ENCODE results near the gene COL18A1.

Gene COL18A1

GRCh38 chr21:45457161-45457831 lies 52.3 kb downstream of the COL18A1 start:
- DNase-seq: no peak

DNA sequence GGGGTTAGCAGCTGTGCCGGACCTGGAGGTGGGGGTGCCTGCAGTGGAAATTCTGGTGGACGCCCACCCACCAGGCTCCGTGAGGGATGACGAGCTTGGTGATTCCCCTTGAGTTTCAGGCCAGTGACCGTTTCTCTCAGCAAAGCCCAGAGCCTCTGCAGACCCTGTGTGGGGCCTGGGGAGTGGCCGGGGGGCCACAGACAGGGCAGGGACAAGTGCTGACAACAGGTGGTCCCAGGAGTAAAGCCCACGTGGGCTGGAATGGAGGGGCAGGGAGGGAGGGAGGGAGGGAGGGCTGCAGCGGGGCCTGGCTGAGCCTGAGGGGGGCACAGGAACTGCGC lies 52.8 kb downstream of the COL18A1 start:
- no peak for DNase-seq

- no peak for DNase-seq
Observed at GRCh38 chr21:45458281-45459170, 53.6 kb downstream of the COL18A1 start.

DNA sequence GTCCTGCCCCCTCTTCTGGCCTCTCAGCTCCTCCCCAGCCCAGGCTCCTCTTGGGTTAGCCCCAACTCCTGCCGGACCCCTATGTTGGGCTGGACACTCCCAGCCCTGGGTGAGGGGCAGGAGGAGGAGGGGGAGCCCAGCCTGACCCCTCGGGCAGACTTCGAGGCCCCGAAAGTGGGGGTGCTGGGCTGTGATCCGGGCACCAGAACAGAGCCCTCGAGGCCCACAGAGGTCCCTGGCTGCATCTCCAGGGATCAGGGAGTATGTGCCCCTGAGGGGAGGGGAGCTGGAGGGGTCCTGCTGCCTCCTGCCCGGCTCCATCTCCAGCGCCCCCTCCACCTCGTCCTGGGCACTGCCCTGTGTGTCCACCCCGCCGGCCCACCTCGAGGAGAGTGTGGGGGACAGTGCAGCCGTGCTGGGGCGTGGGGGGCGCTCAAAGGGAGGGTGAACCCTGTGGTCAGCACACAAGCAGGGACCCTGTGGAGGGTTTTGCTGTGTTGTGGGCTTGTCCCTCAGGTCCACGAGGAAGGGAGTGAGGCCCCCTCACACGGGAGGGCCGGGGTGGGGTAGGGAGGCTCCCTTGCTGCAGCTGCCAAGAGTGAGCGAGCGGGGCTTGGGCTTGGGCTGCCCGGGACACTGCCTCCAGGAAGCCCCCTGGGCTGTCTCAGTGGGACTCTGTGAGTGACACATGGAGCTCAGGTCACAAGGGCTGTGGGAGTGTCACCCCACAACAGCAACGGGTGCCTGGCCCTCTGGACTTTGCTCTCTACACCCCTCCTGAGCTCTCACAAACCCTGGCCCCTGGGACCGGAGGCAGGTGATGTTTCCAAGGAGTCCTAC lies 54.4 kb downstream of the COL18A1 start:
- no peak for DNase-seq

- no peak for DNase-seq
Observed at GRCh38 chr21:45460011-45460565, 55.1 kb downstream of the COL18A1 start.

GRCh38 chr21:45460611-45461368 lies 55.8 kb downstream of the COL18A1 start:
- no peak for DNase-seq

DNA sequence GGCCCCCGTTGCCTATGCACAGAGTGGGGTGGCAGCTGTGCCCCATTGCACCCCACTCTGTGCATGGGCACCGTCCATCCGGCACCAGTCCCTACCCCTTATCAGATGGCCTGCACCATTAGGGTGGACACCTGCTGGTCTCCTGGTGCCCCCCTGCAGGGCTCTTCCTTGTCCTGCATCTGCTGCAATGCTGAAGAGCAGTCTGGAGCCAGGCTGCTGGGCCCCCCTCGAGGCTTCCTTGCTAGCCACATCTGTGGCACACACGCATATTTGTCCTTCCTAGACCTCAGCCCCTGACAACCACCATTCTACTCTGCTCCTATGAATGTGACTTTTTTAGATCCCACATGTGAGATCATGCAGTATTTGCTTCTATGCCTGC lies 56.4 kb downstream of the COL18A1 start:
- no peak for DNase-seq

DNA sequence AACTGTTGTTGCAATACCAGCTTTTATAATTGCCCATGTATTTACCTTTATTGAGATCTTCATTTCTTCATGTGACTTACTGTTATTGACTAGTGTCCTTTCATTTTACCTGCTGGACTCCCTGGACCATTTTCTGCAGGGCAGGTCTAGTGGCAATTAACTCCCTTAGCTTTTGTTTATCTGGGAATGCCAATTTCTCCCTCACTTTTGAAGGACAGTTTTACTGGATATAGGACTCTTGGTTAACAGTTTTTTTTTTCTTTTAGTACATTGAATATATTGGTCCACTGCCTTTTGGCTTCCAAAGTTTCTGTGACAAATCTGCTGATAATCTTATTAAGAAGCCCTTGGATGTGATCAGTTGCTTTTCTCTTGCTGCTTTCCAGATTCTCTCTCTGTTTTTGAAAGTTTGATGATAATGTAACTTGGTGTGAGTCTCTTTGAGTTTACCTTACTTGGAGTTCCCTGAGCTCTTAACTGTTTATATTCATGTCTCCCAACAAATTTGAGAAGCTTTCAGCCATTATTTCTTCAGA lies 56.9 kb downstream of the COL18A1 start:
- DNase-seq: no peak

DNA sequence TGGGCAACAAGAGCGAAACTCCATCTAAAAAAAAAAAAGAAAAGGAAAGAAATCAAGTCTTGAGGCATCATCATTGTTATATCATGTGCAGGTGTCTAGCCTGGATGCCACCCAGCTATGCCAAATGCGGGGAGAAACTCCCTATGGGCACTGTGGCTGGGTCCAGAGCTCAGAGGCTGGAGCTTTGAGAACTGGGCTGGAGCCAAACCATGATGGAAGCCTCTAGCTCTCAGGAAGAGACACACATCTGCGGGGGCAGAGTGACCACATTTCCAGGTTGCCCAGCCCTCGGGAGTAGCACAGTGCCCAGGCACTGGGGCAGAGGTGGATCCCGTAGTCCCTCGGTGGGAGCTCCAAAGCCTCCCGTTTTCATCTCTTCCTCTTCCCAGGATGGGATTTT lies 58.9 kb downstream of the COL18A1 start:
- no peak for DNase-seq

GRCh38 chr21:45464309-45464708 lies 59.3 kb downstream of the COL18A1 start:
- no peak for DNase-seq

GRCh38 chr21:45465105-45465504 lies 60.1 kb downstream of the COL18A1 start:
- no peak for DNase-seq

- DNase-seq: no peak
Observed at GRCh38 chr21:45465611-45466329, 60.8 kb downstream of the COL18A1 start.

DNA sequence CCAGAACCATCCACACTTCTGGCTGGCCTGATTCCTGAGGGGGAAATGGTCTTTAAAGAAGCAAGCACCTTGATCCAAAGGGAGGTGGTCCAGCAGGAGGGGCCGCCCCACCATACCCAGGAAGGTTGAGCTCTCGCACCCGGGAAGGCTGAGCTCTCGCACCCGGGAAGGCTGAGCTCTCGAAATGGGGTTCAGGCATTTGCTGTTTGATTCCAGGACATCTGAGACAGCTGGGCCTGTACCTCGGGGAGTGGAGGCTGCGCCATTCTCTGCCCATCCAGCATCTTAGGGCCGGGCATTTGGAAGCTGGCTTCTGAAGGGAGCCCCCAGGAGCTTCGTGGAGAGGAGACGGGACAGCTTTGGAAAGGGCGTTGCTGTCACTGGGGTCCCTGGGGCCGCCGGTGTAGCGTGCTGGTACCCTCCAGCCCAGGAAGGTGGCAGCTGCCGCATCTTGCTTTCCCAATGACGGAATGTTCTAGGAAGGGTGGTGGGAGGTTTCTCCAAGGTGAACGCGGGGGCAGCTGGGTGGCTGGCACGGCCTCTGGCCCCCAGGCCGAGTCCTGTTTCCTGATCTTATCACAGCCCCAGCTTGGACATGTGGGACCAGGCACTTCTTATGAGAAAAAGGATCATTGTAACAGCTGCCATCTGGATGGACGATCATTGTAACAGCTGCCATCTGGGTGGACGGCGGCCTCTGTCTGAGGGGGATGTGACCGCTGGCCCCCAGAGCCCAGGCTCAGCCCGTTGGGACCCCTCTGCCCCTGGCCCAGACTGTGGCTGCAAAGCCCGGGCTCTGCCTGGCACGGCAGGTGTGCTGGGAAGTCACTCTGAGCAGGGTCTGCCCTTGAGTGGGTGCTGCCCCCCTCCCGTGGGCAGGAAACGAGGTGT lies 61.6 kb downstream of the COL18A1 start:
- DNase-seq: no peak

- no peak for DNase-seq
Observed at GRCh38 chr21:45467221-45467779, 62.3 kb downstream of the COL18A1 start.

- DNase-seq: no peak
Observed at GRCh38 chr21:45468051-45468970, 63.3 kb downstream of the COL18A1 start.

- no peak for DNase-seq
Observed at GRCh38 chr21:45468971-45469272, 64.0 kb downstream of the COL18A1 start.

- DNase-seq: no peak
Observed at GRCh38 chr21:45469273-45470086, 64.5 kb downstream of the COL18A1 start.

DNA sequence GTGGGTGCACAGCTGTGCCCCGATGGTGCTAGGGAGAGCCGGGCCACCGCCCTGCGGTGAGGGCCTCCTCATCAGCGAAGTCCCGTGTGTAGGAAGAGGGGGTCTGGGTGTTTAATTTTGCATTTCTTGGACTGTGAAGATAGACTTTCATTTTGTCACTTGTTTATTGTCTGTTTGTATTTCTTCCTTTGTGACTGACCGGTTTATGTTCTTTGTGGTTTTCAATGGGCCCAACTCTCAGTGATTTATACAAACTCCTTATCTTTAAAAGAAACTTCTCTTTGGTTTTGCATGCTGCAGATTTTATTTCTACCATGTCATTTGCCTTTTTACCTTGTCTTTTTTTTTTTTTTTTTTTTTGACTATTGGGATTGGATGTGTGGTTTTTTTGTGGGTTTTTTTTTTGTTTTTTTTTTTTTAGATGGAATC lies 65.1 kb downstream of the COL18A1 start:
- no peak for DNase-seq

Measured in right forelimb (tissue), 1 donor.